Effector memory CD8-positive, alpha-beta T cell (primary cell): ENCODE measurements around the gene HTT.

Source experiments
- ATAC-seq: fragments of 150-1000 bp; cut with Tn5 transposase; replicated peaks from 2 replicates; pipeline ENCODE4 v1.10.0; 2021; ENCODE audit warnings: mild to moderate bottlenecking, moderate library complexity
- DNase-seq, 3 experiments: peaks; one replicate each; pipeline ENCODE4 v3.0.0; 2021
- H3K27ac Mint-ChIP-seq, 2 donors: one replicate each; pipeline ENCODE4 v1.8.0; 2022; ENCODE audit warnings: mild to moderate bottlenecking in 2 of 2, mixed read lengths in 2 of 2, moderate library complexity in 2 of 2
- H3K27me3 Mint-ChIP-seq, 2 donors: one replicate each; pipeline ENCODE4 v1.8.0; 2022; ENCODE audit warnings: mixed read lengths in 2 of 2
- H3K36me3 Mint-ChIP-seq: one replicate; pipeline ENCODE4 v1.8.0; 2022; ENCODE audit warnings: mild to moderate bottlenecking, moderate library complexity, mixed read lengths; ENCODE audit not compliant: insufficient read depth
- H3K4me1 Mint-ChIP-seq, 2 donors: one replicate each; pipeline ENCODE4 v1.8.0; 2022; ENCODE audit warnings: low read depth in 2 of 2, mixed read lengths in 2 of 2
- H3K4me3 Mint-ChIP-seq, 2 donors: one replicate each; pipeline ENCODE4 v1.8.0; 2022; ENCODE audit warnings: mild to moderate bottlenecking in 2 of 2, mixed read lengths in 2 of 2, moderate library complexity in 2 of 2
- H3K9me3 Mint-ChIP-seq, 2 donors: one replicate each; pipeline ENCODE4 v1.8.0; 2022; ENCODE audit warnings: mixed read lengths in 2 of 2

HTT gene

GRCh38 chr4:3234171-3235029 is 159.9 kb downstream of the HTT start:
- DNase-seq (no peak), ATAC-seq (no peak)
- H3K9me3 Mint-ChIP-seq, result no peaks in the 10 kb centered on the region
- H3K4me3 Mint-ChIP-seq, result no peak overlapping the region
- H3K27me3 Mint-ChIP-seq, result no peaks in the 10 kb centered on the region
- peaks cover 40% of the 10 kb centered on the region for H3K36me3 Mint-ChIP-seq
- H3K4me1 Mint-ChIP-seq, result peaks cover 2 to 9% of the 10 kb centered on the region in 2 donors
- H3K27ac Mint-ChIP-seq, result peak overlapping the region; percentile 1 to 41

GRCh38 chr4:3235030-3235345 is 160.5 kb downstream of the HTT start:
- H3K27ac Mint-ChIP-seq, result peak overlapping the region in 1 of 2 donors; percentile 32
- peaks cover 0 to 6% of the 10 kb centered on the region in 2 donors for H3K4me1 Mint-ChIP-seq
- no peak overlapping the region for H3K4me3 Mint-ChIP-seq
- DNase-seq, result no peak
- H3K9me3 Mint-ChIP-seq, result no peaks in the 10 kb centered on the region
- ATAC-seq, result no peak
- H3K27me3 Mint-ChIP-seq, result no peaks in the 10 kb centered on the region
- H3K36me3 Mint-ChIP-seq, result peaks cover 39% of the 10 kb centered on the region

- DNase-seq (no peak), ATAC-seq (no peak)
- Mint-ChIP-seq H3K36me3 (peaks cover 38% of the 10 kb centered on the region), H3K27ac (no peak overlapping the region), H3K9me3 (no peaks in the 10 kb centered on the region), H3K4me3 (no peak overlapping the region), H3K27me3 (no peaks in the 10 kb centered on the region), H3K4me1 (peaks cover 0 to 6% of the 10 kb centered on the region in 2 donors)
Measured at GRCh38 chr4:3235581-3235980, 161.1 kb downstream of the HTT start.

GRCh38 chr4:3236326-3236878 is 161.9 kb downstream of the HTT start:
- peak overlapping the region; percentile 49 to 53 for H3K27ac Mint-ChIP-seq
- no peak overlapping the region for H3K4me3 Mint-ChIP-seq
- peaks cover 35% of the 10 kb centered on the region for H3K36me3 Mint-ChIP-seq
- DNase-seq (no peak), ATAC-seq (no peak)
- H3K27me3 Mint-ChIP-seq, result no peaks in the 10 kb centered on the region
- H3K9me3 Mint-ChIP-seq, result no peaks in the 10 kb centered on the region
- H3K4me1 Mint-ChIP-seq, result peaks cover 0 to 6% of the 10 kb centered on the region in 2 donors

GRCh38 chr4:3237266-3237665 is 162.8 kb downstream of the HTT start:
- Mint-ChIP-seq H3K27ac (no peak overlapping the region), H3K27me3 (no peaks in the 10 kb centered on the region), H3K4me1 (no peaks in the 10 kb centered on the region), H3K36me3 (peaks cover 34% of the 10 kb centered on the region), H3K9me3 (no peaks in the 10 kb centered on the region), H3K4me3 (no peak overlapping the region)
- DNase-seq, result no peak
- no peak for ATAC-seq

- H3K27me3 Mint-ChIP-seq, result no peaks in the 10 kb centered on the region
- H3K36me3 Mint-ChIP-seq, result peaks cover 40% of the 10 kb centered on the region
- H3K4me3 Mint-ChIP-seq, result no peak overlapping the region
- H3K4me1 Mint-ChIP-seq, result peaks cover 0 to 1% of the 10 kb centered on the region in 2 donors
- no peaks in the 10 kb centered on the region for H3K9me3 Mint-ChIP-seq
- DNase-seq (no peak), ATAC-seq (no peak)
- peak overlapping the region in 1 of 2 donors; percentile 58 for H3K27ac Mint-ChIP-seq
Measured at GRCh38 chr4:3237712-3238560, 163.5 kb downstream of the HTT start.

- H3K36me3 Mint-ChIP-seq, result peaks cover 36% of the 10 kb centered on the region
Measured at GRCh38 chr4:3238721-3239120, 164.2 kb downstream of the HTT start.

GRCh38 chr4:3239303-3239702 is 164.8 kb downstream of the HTT start:
- no peak overlapping the region for H3K27ac Mint-ChIP-seq

More at GRCh38 chr4:3238721-3239120, 164.2 kb downstream of the HTT start:
- Mint-ChIP-seq H3K4me1 (peaks cover 3 to 8% of the 10 kb centered on the region in 2 donors), H3K9me3 (no peaks in the 10 kb centered on the region), H3K27me3 (no peaks in the 10 kb centered on the region), H3K27ac (no peak overlapping the region), H3K4me3 (no peak overlapping the region)
- DNase-seq, result no peak
- no peak for ATAC-seq

GRCh38 chr4:3239998-3240920 is 165.8 kb downstream of the HTT start:
- DNase-seq (no peak), ATAC-seq (no peak)
- Mint-ChIP-seq H3K36me3 (peaks cover 31% of the 10 kb centered on the region), H3K27ac (peak overlapping the region in 1 of 2 donors; percentile 65), H3K4me3 (no peak overlapping the region), H3K27me3 (no peaks in the 10 kb centered on the region), H3K4me1 (peaks cover 4 to 8% of the 10 kb centered on the region in 2 donors), H3K9me3 (no peaks in the 10 kb centered on the region)

More at GRCh38 chr4:3239303-3239702, 164.8 kb downstream of the HTT start:
- H3K4me1 Mint-ChIP-seq, result peaks cover 4 to 8% of the 10 kb centered on the region in 2 donors
- no peaks in the 10 kb centered on the region for H3K27me3 Mint-ChIP-seq
- no peaks in the 10 kb centered on the region for H3K9me3 Mint-ChIP-seq
- H3K36me3 Mint-ChIP-seq, result peaks cover 32% of the 10 kb centered on the region
- ATAC-seq (no peak), DNase-seq (no peak)
- H3K4me3 Mint-ChIP-seq, result no peak overlapping the region

GRCh38 chr4:3240936-3241522 is 166.5 kb downstream of the HTT start:
- Mint-ChIP-seq H3K36me3 (peaks cover 31% of the 10 kb centered on the region), H3K4me1 (peaks cover 4 to 8% of the 10 kb centered on the region in 2 donors), H3K27ac (peak overlapping the region in 1 of 2 donors; percentile 65), H3K27me3 (no peaks in the 10 kb centered on the region), H3K9me3 (no peaks in the 10 kb centered on the region), H3K4me3 (no peak overlapping the region)
- ATAC-seq (no peak), DNase-seq (no peak)

GRCh38 chr4:3241898-3242524 is 167.5 kb downstream of the HTT start:
- H3K4me3 Mint-ChIP-seq, result no peak overlapping the region
- H3K4me1 Mint-ChIP-seq, result peaks cover 4 to 11% of the 10 kb centered on the region in 2 donors
- H3K27me3 Mint-ChIP-seq, result no peaks in the 10 kb centered on the region
- H3K36me3 Mint-ChIP-seq, result peaks cover 31% of the 10 kb centered on the region
- H3K27ac Mint-ChIP-seq, result peak overlapping the region in 1 of 2 donors; percentile 65
- DNase-seq (no peak), ATAC-seq (no peak)
- H3K9me3 Mint-ChIP-seq, result no peaks in the 10 kb centered on the region

- Mint-ChIP-seq H3K27ac (peak overlapping the region; percentile 39 to 78), H3K4me1 (peaks cover 4 to 11% of the 10 kb centered on the region in 2 donors), H3K9me3 (no peaks in the 10 kb centered on the region), H3K36me3 (peaks cover 27% of the 10 kb centered on the region), H3K27me3 (no peaks in the 10 kb centered on the region), H3K4me3 (no peak overlapping the region)
- DNase-seq (no peak), ATAC-seq (no peak)
Measured at GRCh38 chr4:3243136-3243780, 168.8 kb downstream of the HTT start.
